Colonic mucosa (tissue), 4 donors: ENCODE measurements around the gene PSMD3. TPM values are rescaled to one million over a fixed set of nuclear protein-coding genes. Genes with fewer than 3 reads are reported as not detected.

Experiments used
- DNase-seq: peaks from one replicate; pipeline ENCODE4 v3.0.0-alpha.2; 2020
- H3K27ac ChIP-seq: fragments of 200-600 bp; one replicate; pipeline ENCODE4 v1.8.0; 2021
- H3K27me3 ChIP-seq: fragments of 200-600 bp; one replicate; pipeline ENCODE4 v1.8.0; 2021
- H3K36me3 ChIP-seq: fragments of 200-600 bp; one replicate; pipeline ENCODE4 v1.8.0; 2021
- H3K4me1 ChIP-seq: fragments of 200-600 bp; one replicate; pipeline ENCODE4 v1.8.0; 2021; ENCODE audit warnings: mild to moderate bottlenecking
- H3K4me3 ChIP-seq: fragments of 200-600 bp; one replicate; pipeline ENCODE4 v1.8.0; 2021
- H3K9ac ChIP-seq, 2 donors: one replicate each; pipeline ENCODE4 v1.7.0; 2013; ENCODE audit warnings: control low read depth in 2 of 2, low read depth in 2 of 2, low read length in 2 of 2
- H3K9me3 ChIP-seq: fragments of 200-600 bp; one replicate; pipeline ENCODE4 v1.8.0; 2021
- CTCF ChIP-seq: fragments of 200-600 bp; IDR thresholded peaks from one replicate; pipeline ENCODE4 v1.8.0; 2022; ENCODE audit warnings: antibody characterized with exemption, mild to moderate bottlenecking
- intact Hi-C: fragments of 100-400 bp; cut with DNase I; formaldehyde crosslinking; loops from one replicate; pipeline ENCODE4 v1.14.1; 2022
- total RNA-seq, 2 donors: library from RNA; stranded (reverse); fragmentation: NEBNext Ultra II Directional in 1 of 2; extraction: Animal tissue kit (Norgen Biotek cat#: 25700) in 1 of 2; gene quantifications; one replicate each; pipeline ENCODE4 v1.2.1, GENCODE V29; 2021
- donor health status: healthy.
- donor health status: DM: no; HTN: no; CAD: no.
- donor health status: DM: no; HTN: no; CAD: no.

PSMD3 gene
- total RNA-seq, 2 donors from 2014 or later = 106 to 152 TPM

DNA sequence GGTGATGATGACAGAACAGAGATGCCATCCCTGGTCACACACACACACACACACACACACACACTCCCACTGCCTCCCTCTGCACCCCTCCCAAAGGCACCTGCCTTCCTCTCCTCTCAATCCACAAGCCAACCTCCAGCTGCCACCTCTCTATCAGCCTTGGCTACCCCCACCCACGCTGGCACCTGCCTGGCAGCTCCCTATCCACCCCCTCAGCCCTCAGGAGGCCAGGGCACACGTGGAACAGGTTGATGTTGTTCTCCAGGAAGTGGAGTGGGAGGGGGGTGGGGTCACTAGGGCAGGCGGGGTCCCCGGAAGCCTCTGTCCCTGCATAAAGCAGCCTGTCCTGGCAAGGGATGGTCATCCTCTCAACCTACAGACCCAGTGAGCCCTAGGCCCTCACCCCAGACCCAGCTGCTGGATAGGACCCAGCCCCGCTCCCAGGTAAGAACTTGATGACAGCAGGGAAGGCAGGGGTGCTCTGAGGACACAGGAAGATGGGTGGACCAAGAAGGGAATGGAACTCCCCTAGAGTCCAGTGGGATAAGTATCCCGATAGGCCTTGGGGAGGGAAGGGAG is 17.9 kb upstream of the PSMD3 start, which contains the start of gene GSDMA:
Gene GSDMA, plus strand, starts transcription at position 363 of the 579 bp plus-strand sequence. CDS start 2,684 bp downstream, outside the sequence.
- no peak for DNase-seq
- Histone ChIP-seq H3K4me3 (no peak within 1 kb of the TSS), H3K27me3 (no peaks in the 10 kb centered on the region), H3K27ac (no peak within 1 kb of the TSS), H3K9me3 (no peaks in the 10 kb centered on the region), H3K9ac (peak within 1 kb of the TSS in 1 of 2 donors; percentile 31), H3K4me1 (no peaks in the 10 kb centered on the region), H3K36me3 (no peaks in the 10 kb centered on the region)
- intact Hi-C loops = no loop called here
- no peak for TF ChIP-seq CTCF

- no peak overlapping the region for H3K27ac ChIP-seq
- TF ChIP-seq CTCF = no peak
- H3K9ac ChIP-seq = no peak overlapping the region
- no peaks in the 10 kb centered on the region for H3K4me1 ChIP-seq
- H3K36me3 ChIP-seq = no peaks in the 10 kb centered on the region
- H3K9me3 ChIP-seq = no peaks in the 10 kb centered on the region
- H3K4me3 ChIP-seq = no peak overlapping the region
- intact Hi-C loops = no loop called here
- no peak for DNase-seq
- H3K27me3 ChIP-seq = no peaks in the 10 kb centered on the region
Observed at GRCh38 chr17:39963829-39964228, 16.8 kb upstream of the PSMD3 start.

DNA sequence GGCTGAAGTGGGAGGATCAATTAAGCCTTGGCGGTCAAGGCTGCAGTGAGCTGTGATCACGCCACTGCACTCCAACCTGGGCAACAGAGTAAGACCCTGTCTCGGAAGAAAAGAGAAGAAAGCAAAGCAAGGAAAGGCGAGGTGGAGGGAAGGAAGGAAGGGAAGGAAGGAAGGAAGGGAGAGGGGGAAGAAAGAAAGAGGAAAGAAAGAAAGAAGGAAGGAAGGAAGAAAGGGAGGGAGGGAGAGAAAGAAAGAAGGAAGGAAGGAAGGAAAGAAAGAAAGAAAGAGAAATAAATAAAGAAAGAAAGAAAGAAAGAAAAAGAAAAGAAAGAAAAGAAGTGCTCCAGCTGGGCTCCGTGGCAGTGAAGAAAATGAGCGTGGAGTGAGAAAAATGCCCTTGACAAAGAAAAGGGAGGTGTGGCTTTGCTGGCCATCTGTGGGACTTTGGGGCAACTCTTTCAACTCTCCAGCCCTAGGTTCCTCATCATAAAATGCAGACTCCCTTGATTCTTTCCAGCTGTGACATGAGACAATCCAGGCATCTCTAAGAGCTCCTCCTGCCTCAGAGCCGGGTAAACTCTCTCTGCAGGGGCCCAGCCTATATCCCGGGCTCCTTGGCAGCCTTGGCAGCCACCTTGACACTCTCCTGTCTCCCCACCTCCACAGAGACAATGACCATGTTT is 15.4 kb upstream of the PSMD3 start:
- DNase-seq = no peak
- no peak overlapping the region for H3K4me3 ChIP-seq
- no peaks in the 10 kb centered on the region for H3K36me3 ChIP-seq
- H3K9ac ChIP-seq = no peak overlapping the region
- no peak for TF ChIP-seq CTCF
- H3K4me1 ChIP-seq = peaks cover 3% of the 10 kb centered on the region
- intact Hi-C loops = no loop called here
- H3K9me3 ChIP-seq = no peaks in the 10 kb centered on the region
- no peak overlapping the region for H3K27ac ChIP-seq
- no peaks in the 10 kb centered on the region for H3K27me3 ChIP-seq

- no peak for TF ChIP-seq CTCF
- no peak for DNase-seq
- H3K27me3 ChIP-seq = no peaks in the 10 kb centered on the region
- H3K9ac ChIP-seq = no peak overlapping the region
- H3K4me3 ChIP-seq = no peak overlapping the region
- H3K9me3 ChIP-seq = no peaks in the 10 kb centered on the region
- H3K27ac ChIP-seq = no peak overlapping the region
- peaks cover 5% of the 10 kb centered on the region for H3K4me1 ChIP-seq
- intact Hi-C loops = no loop called here
- no peaks in the 10 kb centered on the region for H3K36me3 ChIP-seq
Observed at GRCh38 chr17:39966771-39967170, 13.8 kb upstream of the PSMD3 start.

- H3K27ac ChIP-seq = no peak overlapping the region
- H3K4me1 ChIP-seq = peaks cover 5% of the 10 kb centered on the region
- no peaks in the 10 kb centered on the region for H3K27me3 ChIP-seq
- no peak overlapping the region for H3K4me3 ChIP-seq
- no peak for TF ChIP-seq CTCF
- H3K9ac ChIP-seq = no peak overlapping the region
- no peaks in the 10 kb centered on the region for H3K9me3 ChIP-seq
- H3K36me3 ChIP-seq = no peaks in the 10 kb centered on the region
- no peak for DNase-seq
- intact Hi-C loops = no loop called here
Observed at GRCh38 chr17:39968761-39969160, 11.8 kb upstream of the PSMD3 start.
